MM.1S (cell line): Measurements from ENCODE around the gene MYZAP.

ENCODE experiments used
- DNase-seq: peaks from one replicate; pipeline ENCODE4 v3.0.0-alpha.2; 2015
- H2AFZ ChIP-seq: fragments of 300-600 bp; sonication (generic); 2 replicates; pipeline ENCODE4 v1.6.0; 2016; ENCODE audit warnings: antibody characterized with exemption, low read length
- H3F3A ChIP-seq: fragments of 300-600 bp; sonication (generic); 2 replicates; pipeline ENCODE4 v1.6.1; 2016; ENCODE audit warnings: mild to moderate bottlenecking, antibody characterized with exemption, low read length, moderate library complexity, mixed read lengths; ENCODE audit not compliant: insufficient read depth
- H3K27ac ChIP-seq: fragments of 300-600 bp; sonication (generic); 2 replicates; pipeline ENCODE4 v1.5.1; 2016; ENCODE audit warnings: mild to moderate bottlenecking, low read length
- H3K27me3 ChIP-seq: fragments of 300-600 bp; sonication (generic); replicated peaks from 2 replicates; pipeline ENCODE4 v1.6.0; 2016; ENCODE audit warnings: low read length; ENCODE audit not compliant: insufficient read depth
- H3K36me3 ChIP-seq: fragments of 300-600 bp; sonication (generic); replicated peaks from 2 replicates; pipeline ENCODE4 v1.6.1; 2016; ENCODE audit warnings: mild to moderate bottlenecking, low read length, mixed read lengths; ENCODE audit not compliant: insufficient read depth
- H3K4me1 ChIP-seq: fragments of 300-600 bp; sonication (generic); 2 replicates; pipeline ENCODE4 v1.6.1; 2016; ENCODE audit warnings: low read length, mixed read lengths
- H3K4me2 ChIP-seq: fragments of 300-600 bp; sonication (generic); 2 replicates; pipeline ENCODE4 v1.6.0; 2016; ENCODE audit warnings: low read depth, low read length
- H3K4me3 ChIP-seq: fragments of 300-600 bp; sonication (generic); 2 replicates; pipeline ENCODE4 v1.5.1; 2016; ENCODE audit warnings: low read length, mixed read lengths
- H3K79me2 ChIP-seq: fragments of 300-600 bp; sonication (generic); 2 replicates; pipeline ENCODE4 v1.6.1; 2016; ENCODE audit warnings: mixed run types, low read length, mixed read lengths
- H3K9ac ChIP-seq: fragments of 300-600 bp; sonication (generic); 2 replicates; pipeline ENCODE4 v1.6.1; 2016; ENCODE audit warnings: low read length, mixed read lengths
- H3K9me2 ChIP-seq: fragments of 300-600 bp; sonication (generic); replicated peaks from 2 replicates; pipeline ENCODE4 v1.6.1; 2016; ENCODE audit warnings: mild to moderate bottlenecking, low read length, mixed read lengths; ENCODE audit not compliant: insufficient read depth
- H3K9me3 ChIP-seq: fragments of 300-600 bp; sonication (generic); replicated peaks from 2 replicates; pipeline ENCODE4 v1.6.1; 2016; ENCODE audit warnings: mild to moderate bottlenecking, low read length, mixed read lengths; ENCODE audit not compliant: insufficient read depth
- H4K20me1 ChIP-seq: fragments of 300-600 bp; sonication (generic); 2 replicates; pipeline ENCODE4 v1.6.1; 2016; ENCODE audit warnings: mild to moderate bottlenecking, low read length, moderate library complexity, mixed read lengths; ENCODE audit not compliant: insufficient read depth
- CTCF ChIP-seq: fragments of 300-600 bp; sonication (generic); IDR thresholded peaks from 2 replicates; pipeline ENCODE4 v1.5.1; 2016; ENCODE audit warnings: antibody characterized with exemption, low read length, mixed read lengths
- EZH2 ChIP-seq: fragments of 300-600 bp; sonication (generic); optimal IDR thresholded peaks from 2 replicates; pipeline ENCODE3; 2017; ENCODE audit warnings: low read depth, mild to moderate bottlenecking, antibody characterized with exemption, low read length, mixed read lengths
- EZH2phosphoT487 ChIP-seq: fragments of 300-600 bp; sonication (generic); IDR thresholded peaks from 2 replicates; pipeline ENCODE4 v1.6.1; 2018; ENCODE audit warnings: antibody characterized with exemption, low read length

The MYZAP gene

DNA sequence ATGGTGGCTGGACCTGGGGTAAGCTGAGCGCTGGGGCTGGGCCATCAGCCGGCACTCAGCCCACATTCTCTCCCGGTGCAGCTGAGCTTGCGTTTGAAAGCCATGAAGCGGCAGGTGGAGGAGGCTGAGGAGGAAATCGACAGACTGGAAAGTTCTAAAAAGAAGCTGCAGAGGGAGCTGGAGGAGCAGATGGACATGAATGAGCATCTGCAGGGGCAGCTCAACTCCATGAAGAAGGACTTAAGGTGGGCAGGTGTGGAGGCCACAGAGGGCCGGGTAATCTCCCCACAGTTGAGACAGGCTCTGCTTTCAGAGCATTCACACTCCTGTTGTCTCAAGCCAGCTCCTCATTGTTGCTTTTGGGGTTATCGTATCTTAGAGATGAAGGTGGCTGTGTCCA is 45.7 kb upstream of the MYZAP start:
- Histone ChIP-seq H3K27ac (no peak overlapping the region), H4K20me1 (no peaks in the 10 kb centered on the region), H3F3A (no peaks in the 10 kb centered on the region), H3K4me2 (no peak overlapping the region), H3K9me2 (no peaks in the 10 kb centered on the region), H3K4me1 (no peaks in the 10 kb centered on the region), H3K27me3 (no peaks in the 10 kb centered on the region), H3K36me3 (no peaks in the 10 kb centered on the region), H2AFZ (no peak overlapping the region), H3K9me3 (no peaks in the 10 kb centered on the region), H3K79me2 (no peaks in the 10 kb centered on the region), H3K4me3 (no peak overlapping the region), H3K9ac (no peak overlapping the region)
- TF ChIP-seq EZH2, result no peak
- TF ChIP-seq EZH2phosphoT487, result no peak
- TF ChIP-seq CTCF, result no peak
- no peak for DNase-seq

DNA sequence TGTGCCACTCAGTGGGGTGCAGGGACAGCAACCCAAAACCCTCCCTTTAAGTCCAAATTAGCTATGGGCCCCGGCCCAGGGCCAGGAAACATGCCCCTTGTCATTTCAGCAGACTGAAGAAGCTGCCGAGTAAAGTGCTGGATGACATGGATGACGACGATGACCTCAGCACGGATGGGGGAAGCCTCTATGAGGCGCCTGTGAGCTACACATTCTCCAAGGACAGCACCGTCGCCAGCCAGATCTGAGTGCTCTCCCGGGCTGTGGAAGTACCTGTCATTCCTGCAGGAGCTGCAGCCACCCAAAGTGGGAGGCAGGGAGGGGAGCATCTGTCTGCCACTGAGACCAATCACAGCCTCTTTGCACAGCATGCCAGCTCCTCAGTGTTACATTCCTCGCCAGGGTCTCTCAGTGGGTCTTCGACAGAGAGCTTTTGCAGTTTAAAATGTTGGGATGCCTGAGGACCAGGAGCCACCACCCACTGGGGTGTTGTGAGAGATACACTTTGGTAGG is 44.4 kb upstream of the MYZAP start:
- Histone ChIP-seq H3K27ac (no peak overlapping the region), H3K9me3 (no peaks in the 10 kb centered on the region), H3K36me3 (no peaks in the 10 kb centered on the region), H3K9ac (no peak overlapping the region), H3K4me2 (no peak overlapping the region), H3F3A (no peaks in the 10 kb centered on the region), H3K79me2 (no peaks in the 10 kb centered on the region), H4K20me1 (no peaks in the 10 kb centered on the region), H3K9me2 (no peaks in the 10 kb centered on the region), H3K4me1 (no peaks in the 10 kb centered on the region), H3K4me3 (no peak overlapping the region), H3K27me3 (no peaks in the 10 kb centered on the region), H2AFZ (no peak overlapping the region)
- no peak for TF ChIP-seq EZH2phosphoT487
- TF ChIP-seq CTCF, result no peak
- TF ChIP-seq EZH2, result no peak
- no peak for DNase-seq

DNA sequence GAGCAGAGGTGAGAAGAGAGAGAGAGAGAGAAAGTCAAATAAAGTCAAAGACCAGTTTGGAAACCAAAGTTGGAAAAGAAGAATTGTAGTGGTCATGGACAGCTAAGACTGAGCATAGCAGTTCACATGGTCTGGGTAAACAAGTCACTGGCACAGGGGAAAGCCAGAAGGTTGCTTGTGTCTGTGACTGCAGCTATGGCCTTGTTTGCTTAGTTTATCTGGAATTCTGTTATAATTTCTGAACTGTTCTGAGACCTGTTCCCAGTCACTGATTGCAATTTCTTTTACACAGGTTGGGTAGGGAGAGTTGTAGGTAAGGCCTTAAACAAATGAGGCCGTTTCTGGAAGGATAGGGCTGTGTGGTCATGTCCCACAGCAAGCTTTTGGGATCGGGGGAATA is 43.4 kb upstream of the MYZAP start:
- Histone ChIP-seq H3K9me2 (no peaks in the 10 kb centered on the region), H3K79me2 (no peaks in the 10 kb centered on the region), H3K4me2 (no peak overlapping the region), H3K27ac (no peak overlapping the region), H3K9ac (no peak overlapping the region), H3K27me3 (no peaks in the 10 kb centered on the region), H4K20me1 (no peaks in the 10 kb centered on the region), H3K36me3 (no peaks in the 10 kb centered on the region), H2AFZ (no peak overlapping the region), H3F3A (no peaks in the 10 kb centered on the region), H3K4me1 (no peaks in the 10 kb centered on the region), H3K4me3 (no peak overlapping the region), H3K9me3 (no peaks in the 10 kb centered on the region)
- TF ChIP-seq CTCF, result no peak
- no peak for TF ChIP-seq EZH2phosphoT487
- TF ChIP-seq EZH2, result no peak
- no peak for DNase-seq
